ENCODE data around the gene PDE2A. TPM values are rescaled to one million over a fixed set of nuclear protein-coding genes. Genes with fewer than 3 reads are reported as not detected.

The PDE2A gene
- total RNA-seq, 6 experiments from 2014 or later = 11.2 to 46.3 (median 22.8) TPM

GRCh38 chr11:72682238-72682857 lies 8.1 kb upstream of the PDE2A start:
- Histone ChIP-seq H3K9me3 (no peaks in the 10 kb centered on the region), H3K4me3 (no peak overlapping the region), H3K27ac (no peak overlapping the region), H3K27me3 (peaks cover 0 to 4% of the 10 kb centered on the region in 2 donors), H3K36me3 (peaks cover 0 to 13% (median 0%) of the 10 kb centered on the region in 4 donors), H3K4me1 (no peaks in the 10 kb centered on the region)
- 59% methylated on average over 4 of the region's 5 CpGs for WGBS (ENCODE audit: insufficient coverage, low coverage, low lambda C conversion rate, missing lambda C conversion rate)
- intact Hi-C loops (cut with DNase I) = no loop called here
- no peak for DNase-seq
- TF ChIP-seq CTCF (IDR thresholded peaks at IDR 0.05) = no peak
- TF ChIP-seq POLR2A (IDR thresholded peaks at IDR 0.05) = no peak
- ATAC-seq = no peak

GRCh38 chr11:72681226-72682153 lies 7.3 kb upstream of the PDE2A start:
- WGBS (ENCODE audit: insufficient coverage, low coverage, low lambda C conversion rate, missing lambda C conversion rate) = 36% methylated on average over 9 of the region's 17 CpGs
- peaks cover 0 to 7% (median 0%) of the 10 kb centered on the region in 4 donors for H3K36me3 ChIP-seq
- peaks cover 0 to 13% of the 10 kb centered on the region in 2 donors for H3K27me3 ChIP-seq
- peaks cover 0 to 4% (median 0%) of the 10 kb centered on the region in 4 donors for H3K4me1 ChIP-seq
- TF ChIP-seq CTCF (IDR thresholded peaks at IDR 0.05) = no peak
- no peak for TF ChIP-seq POLR2A (IDR thresholded peaks at IDR 0.05)
- ATAC-seq = peak in 3 of 4 donors; percentile 3 to 16 (median 9)
- DNase-seq = no peak
- H3K9me3 ChIP-seq = no peaks in the 10 kb centered on the region
- H3K4me3 ChIP-seq = no peak overlapping the region
- H3K27ac ChIP-seq = no peak overlapping the region
- intact Hi-C loops (cut with DNase I) = no loop called here

- WGBS (ENCODE audit: insufficient coverage, low coverage, low lambda C conversion rate, missing lambda C conversion rate) = 22% methylated on average over 2 of the region's 6 CpGs
- Histone ChIP-seq H3K9me3 (no peaks in the 10 kb centered on the region), H3K36me3 (peaks cover 0 to 5% (median 0%) of the 10 kb centered on the region in 4 donors), H3K27me3 (peaks cover 0 to 13% of the 10 kb centered on the region in 2 donors), H3K4me1 (peaks cover 0 to 4% (median 0%) of the 10 kb centered on the region in 4 donors), H3K4me3 (no peak overlapping the region), H3K27ac (no peak overlapping the region)
- no peak for DNase-seq
- ATAC-seq = no peak
- TF ChIP-seq POLR2A (IDR thresholded peaks at IDR 0.05) (no peak), CTCF (IDR thresholded peaks at IDR 0.05) (no peak)
- intact Hi-C loops (cut with DNase I) = no loop called here
Measured at GRCh38 chr11:72680624-72681158, 6.5 kb upstream of the PDE2A start.

- Histone ChIP-seq H3K27me3 (peaks cover 0 to 13% of the 10 kb centered on the region in 2 donors), H3K4me3 (no peak overlapping the region), H3K9me3 (no peaks in the 10 kb centered on the region), H3K36me3 (no peaks in the 10 kb centered on the region), H3K27ac (no peak overlapping the region), H3K4me1 (peaks cover 0 to 4% (median 0%) of the 10 kb centered on the region in 4 donors)
- DNase-seq (no peak), ATAC-seq (no peak)
- intact Hi-C loops (cut with DNase I) = no loop called here
- no peak for TF ChIP-seq CTCF (IDR thresholded peaks at IDR 0.05)
- no peak for TF ChIP-seq POLR2A (IDR thresholded peaks at IDR 0.05)
- 62% methylated on average over 3 of the region's 5 CpGs for WGBS (ENCODE audit: insufficient coverage, low coverage, low lambda C conversion rate, missing lambda C conversion rate)
Measured at GRCh38 chr11:72679869-72680268, 5.6 kb upstream of the PDE2A start.
